IPS-18c (cell line): ENCODE results near the gene PRKAG3.

ENCODE experiments used
- H3K4me3 ChIP-seq: 2 replicates; pipeline ENCODE4 v1.7.0; 2013; ENCODE audit warnings: low read depth, mild to moderate bottlenecking, low read length, moderate library complexity; ENCODE audit not compliant: insufficient read depth
- H3K9me3 ChIP-seq: one replicate; pipeline ENCODE4 v1.6.1; 2013; ENCODE audit warnings: mild to moderate bottlenecking, low read length, moderate library complexity; ENCODE audit not compliant: control insufficient read depth, insufficient read depth

The PRKAG3 gene

GRCh38 chr2:218827701-218828476, 3.7 kb downstream of the PRKAG3 start:
- H3K9me3 ChIP-seq = no peaks in the 10 kb centered on the region

GRCh38 chr2:218826791-218827190, 4.8 kb downstream of the PRKAG3 start:
- H3K9me3 ChIP-seq = no peaks in the 10 kb centered on the region
- no peak overlapping the region for H3K4me3 ChIP-seq

More at GRCh38 chr2:218827701-218828476, 3.7 kb downstream of the PRKAG3 start:
- no peak overlapping the region for H3K4me3 ChIP-seq

GRCh38 chr2:218824004-218824403, 7.6 kb downstream of the PRKAG3 start:
- Histone ChIP-seq H3K9me3 (no peaks in the 10 kb centered on the region), H3K4me3 (no peak overlapping the region)

- no peaks in the 10 kb centered on the region for H3K9me3 ChIP-seq
- no peak overlapping the region for H3K4me3 ChIP-seq
These were observed 8.3 kb downstream of the PRKAG3 start for GRCh38 chr2:218823196-218823855.

- Histone ChIP-seq H3K4me3 (no peak overlapping the region), H3K9me3 (no peaks in the 10 kb centered on the region)
These were observed 9.0 kb downstream of the PRKAG3 start for GRCh38 chr2:218822622-218823021.

GRCh38 chr2:218821605-218822211, 9.9 kb downstream of the PRKAG3 start:
- Histone ChIP-seq H3K4me3 (no peak overlapping the region), H3K9me3 (no peaks in the 10 kb centered on the region)

GRCh38 chr2:218820746-218821369, 10.7 kb downstream of the PRKAG3 start:
- Histone ChIP-seq H3K9me3 (no peaks in the 10 kb centered on the region), H3K4me3 (no peak overlapping the region)

- H3K9me3 ChIP-seq = no peaks in the 10 kb centered on the region
- H3K4me3 ChIP-seq = no peak overlapping the region
These were observed 12.5 kb downstream of the PRKAG3 start for GRCh38 chr2:218819093-218819492.

GRCh38 chr2:218816561-218817011, 15.0 kb downstream of the PRKAG3 start:
- Histone ChIP-seq H3K4me3 (no peak overlapping the region), H3K9me3 (peaks cover 2% of the 10 kb centered on the region)

- Histone ChIP-seq H3K9me3 (peaks cover 2% of the 10 kb centered on the region), H3K4me3 (no peak overlapping the region)
These were observed 16.0 kb downstream of the PRKAG3 start for GRCh38 chr2:218815649-218816048.

- no peak overlapping the region for H3K4me3 ChIP-seq
- H3K9me3 ChIP-seq = peaks cover 2% of the 10 kb centered on the region
These were observed 16.4 kb downstream of the PRKAG3 start for GRCh38 chr2:218815244-218815637.

GRCh38 chr2:218814540-218815243, 16.9 kb downstream of the PRKAG3 start:
- H3K9me3 ChIP-seq = peaks cover 2% of the 10 kb centered on the region
- no peak overlapping the region for H3K4me3 ChIP-seq

GRCh38 chr2:218813771-218814460, 17.7 kb downstream of the PRKAG3 start:
- H3K9me3 ChIP-seq = peaks cover 2% of the 10 kb centered on the region
- H3K4me3 ChIP-seq = no peak overlapping the region

GRCh38 chr2:218812861-218813260, 18.7 kb downstream of the PRKAG3 start:
- peaks cover 2% of the 10 kb centered on the region for H3K9me3 ChIP-seq
- no peak overlapping the region for H3K4me3 ChIP-seq

GRCh38 chr2:218812096-218812815, 19.3 kb downstream of the PRKAG3 start:
- H3K9me3 ChIP-seq = peaks cover 2% of the 10 kb centered on the region
- no peak overlapping the region for H3K4me3 ChIP-seq

GRCh38 chr2:218811382-218811781, 20.2 kb downstream of the PRKAG3 start:
- no peak overlapping the region for H3K4me3 ChIP-seq

More at GRCh38 chr2:218811382-218811781, 20.2 kb downstream of the PRKAG3 start:
- peaks cover 2% of the 10 kb centered on the region for H3K9me3 ChIP-seq
